NT2/D1 (cell line): ENCODE results near the gene PUDP.
"Not testable (repeated sequence)": the region's sequence is repeated elsewhere in the genome, so short reads cannot be mapped to it uniquely, and the experiment has no call there.

Experiments
- DNase-seq: peaks from one replicate; pipeline ENCODE4 v3.0.0-alpha.2; 2011; ENCODE audit warnings: low read depth, low spot score
- H3K27me3 ChIP-seq: 2 replicates; pipeline ENCODE4 v1.6.0; 2011; ENCODE audit warnings: mild to moderate bottlenecking; ENCODE audit not compliant: insufficient read length, insufficient read depth
- H3K36me3 ChIP-seq: 2 replicates; pipeline ENCODE4 v1.6.1; 2011; ENCODE audit warnings: mild to moderate bottlenecking, low read length, mixed read lengths; ENCODE audit not compliant: insufficient read depth, insufficient read length
- H3K4me1 ChIP-seq: 2 replicates; pipeline ENCODE4 v1.5.1; 2011; ENCODE audit not compliant: insufficient read depth, insufficient read length
- H3K4me3 ChIP-seq: 2 replicates; pipeline ENCODE4 v1.5.1; 2011; ENCODE audit warnings: low read depth; ENCODE audit not compliant: insufficient read length
- H3K9ac ChIP-seq: 2 replicates; pipeline ENCODE4 v1.6.0; 2011; ENCODE audit warnings: low read depth; ENCODE audit not compliant: insufficient read length
- H3K9me3 ChIP-seq: 2 replicates; pipeline ENCODE4 v1.5.1; 2011; ENCODE audit warnings: mild to moderate bottlenecking, low read length; ENCODE audit not compliant: insufficient read depth
- SUZ12 ChIP-seq: IDR thresholded peaks from 2 replicates; pipeline ENCODE4 v1.6.1; 2011; ENCODE audit not compliant: insufficient read length, insufficient read depth; ENCODE audit errors: extremely low read depth
- YY1 ChIP-seq: IDR thresholded peaks from 2 replicates; pipeline ENCODE4 v1.6.1; 2011; ENCODE audit not compliant: insufficient read length, insufficient read depth
- ZNF274 ChIP-seq: IDR thresholded peaks from 2 replicates; pipeline ENCODE4 v1.6.1; 2011; ENCODE audit warnings: mild to moderate bottlenecking, low read depth, low read length

Gene PUDP

DNA sequence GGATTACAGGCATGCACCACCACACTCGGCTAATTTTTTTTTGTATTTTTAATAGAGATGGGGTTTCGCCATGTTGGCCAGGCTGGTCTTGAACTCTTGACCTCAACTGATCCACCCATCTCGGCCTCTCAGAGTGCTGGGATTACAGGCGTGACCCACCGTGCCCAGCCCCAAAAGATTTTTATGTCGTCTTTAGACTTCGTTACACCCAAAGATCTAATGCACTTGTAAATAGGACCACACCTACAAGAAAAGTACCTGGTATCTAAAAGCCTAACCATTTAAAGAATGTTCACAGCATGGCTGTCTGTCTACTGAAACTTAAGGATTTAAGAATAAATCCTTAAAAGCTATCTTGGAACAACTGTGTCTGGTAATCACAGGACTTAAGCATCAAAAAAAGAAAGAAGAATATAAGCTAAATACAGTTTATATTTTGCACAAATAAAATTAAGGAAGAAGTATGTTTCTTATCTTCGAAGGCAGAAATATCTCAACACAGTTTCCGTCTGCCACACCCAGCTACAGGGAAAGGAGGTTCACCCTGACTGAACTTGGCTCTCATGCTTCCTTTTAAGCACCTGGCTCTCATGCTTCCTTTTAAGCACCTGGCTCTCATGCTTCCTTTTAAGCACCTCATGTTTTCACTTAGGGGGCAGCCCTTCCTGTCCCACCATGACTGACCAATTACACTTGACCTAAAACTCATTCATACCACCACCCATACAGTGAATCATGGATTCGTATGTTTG is 92.4 kb downstream of the PUDP start:
- Histone ChIP-seq H3K4me3 (no peak overlapping the region), H3K4me1 (peaks cover 3% of the 10 kb centered on the region), H3K9ac (no peak overlapping the region), H3K9me3 (no peaks in the 10 kb centered on the region), H3K27me3 (no peaks in the 10 kb centered on the region), H3K36me3 (peaks cover 3% of the 10 kb centered on the region)
- TF ChIP-seq SUZ12, result no peak
- no peak for TF ChIP-seq ZNF274
- no peak for TF ChIP-seq YY1
- DNase-seq, result no peak

- Histone ChIP-seq H3K9me3 (no peaks in the 10 kb centered on the region), H3K27me3 (no peaks in the 10 kb centered on the region), H3K4me3 (no peak overlapping the region), H3K4me1 (peaks cover 3% of the 10 kb centered on the region), H3K36me3 (peaks cover 3% of the 10 kb centered on the region), H3K9ac (no peak overlapping the region)
- TF ChIP-seq SUZ12 (no peak), YY1 (no peak), ZNF274 (no peak)
- no peak for DNase-seq
Observed at GRCh38 chrX:7054219-7055216, 93.4 kb downstream of the PUDP start.

DNA sequence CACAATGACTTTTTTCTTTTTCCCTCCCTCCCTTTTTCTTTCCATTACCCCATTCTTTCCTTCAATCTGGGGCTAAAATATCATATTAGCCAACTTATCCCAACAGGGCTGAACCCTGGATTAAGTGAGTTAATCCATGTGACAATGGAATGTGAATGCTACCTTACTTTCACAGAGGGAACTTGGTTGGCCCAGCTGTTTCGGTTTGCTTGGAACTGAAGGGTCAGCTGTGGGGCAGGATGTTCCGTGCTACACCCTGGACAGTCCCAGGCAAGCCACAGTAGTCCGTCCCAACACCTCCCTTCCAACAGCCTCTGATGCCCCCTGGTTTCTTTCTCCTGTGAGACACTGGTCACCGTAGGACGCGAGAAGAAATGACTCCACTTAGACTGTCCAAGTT is 95.4 kb downstream of the PUDP start:
- Histone ChIP-seq H3K27me3 (no peaks in the 10 kb centered on the region), H3K4me1 (no peaks in the 10 kb centered on the region)

DNA sequence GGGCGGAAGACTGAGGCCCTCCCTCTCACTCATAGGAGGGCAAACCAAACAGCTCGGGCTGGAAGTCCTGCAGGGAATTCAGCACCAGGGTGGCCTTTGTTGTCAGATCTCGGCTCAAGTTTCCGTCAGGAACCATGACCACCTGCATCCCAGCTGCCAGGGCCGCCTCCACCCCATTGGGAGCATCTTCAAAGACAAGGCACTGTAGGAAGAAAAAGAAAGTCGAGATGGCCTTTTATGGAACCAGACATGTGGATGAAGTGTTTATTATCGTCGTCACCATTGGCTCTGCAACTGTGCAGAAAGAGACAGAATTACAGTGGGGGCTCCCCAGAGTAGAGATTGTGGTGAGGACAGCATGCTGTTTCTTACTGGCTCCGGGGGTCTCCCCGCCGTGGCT is 97.7 kb downstream of the PUDP start:
- no peaks in the 10 kb centered on the region for H3K27me3 ChIP-seq
- no peaks in the 10 kb centered on the region for H3K36me3 ChIP-seq
- no peak for TF ChIP-seq ZNF274
- no peak for TF ChIP-seq YY1
- no peak for TF ChIP-seq SUZ12
- no peaks in the 10 kb centered on the region for H3K4me1 ChIP-seq
- no peak overlapping the region for H3K9ac ChIP-seq
- no peak for DNase-seq
- H3K9me3 ChIP-seq, result peaks cover 2% of the 10 kb centered on the region; the same call in 1 of the 2 replicates
- H3K4me3 ChIP-seq, result no peak overlapping the region

More for the DNA sequence above, 95.4 kb downstream of the PUDP start:
- TF ChIP-seq ZNF274 (no peak), YY1 (no peak), SUZ12 (no peak)
- Histone ChIP-seq H3K36me3 (peaks cover 3% of the 10 kb centered on the region), H3K4me3 (no peak overlapping the region), H3K9ac (no peak overlapping the region), H3K9me3 (no peaks in the 10 kb centered on the region)
- DNase-seq, result no peak

GRCh38 chrX:7047951-7048350 is 100.0 kb downstream of the PUDP start:
- Histone ChIP-seq H3K4me1 (no peaks in the 10 kb centered on the region), H3K9me3 (peaks cover 4% of the 10 kb centered on the region; the same call in 1 of the 2 replicates), H3K9ac (no peak overlapping the region), H3K36me3 (no peaks in the 10 kb centered on the region), H3K4me3 (no peak overlapping the region), H3K27me3 (no peaks in the 10 kb centered on the region)
- no peak for DNase-seq
- TF ChIP-seq SUZ12, result no peak
- no peak for TF ChIP-seq YY1
- no peak for TF ChIP-seq ZNF274

- no peak overlapping the region for H3K4me3 ChIP-seq
- H3K9ac ChIP-seq, result no peak overlapping the region
- H3K27me3 ChIP-seq, result no peaks in the 10 kb centered on the region
- H3K36me3 ChIP-seq, result no peaks in the 10 kb centered on the region
- H3K4me1 ChIP-seq, result no peaks in the 10 kb centered on the region
- DNase-seq, result no peak
- no peak for TF ChIP-seq YY1
- TF ChIP-seq ZNF274, result no peak
- no peak for TF ChIP-seq SUZ12
- H3K9me3 ChIP-seq, result peaks cover 4% of the 10 kb centered on the region; the same call in 1 of the 2 replicates
Observed at GRCh38 chrX:7045238-7045955, 102.6 kb downstream of the PUDP start.

- not testable (repeated sequence) for H3K4me3 ChIP-seq, H3K4me1 ChIP-seq, H3K9ac ChIP-seq, DNase-seq, H3K9me3 ChIP-seq, H3K27me3 ChIP-seq, H3K36me3 ChIP-seq
Observed at GRCh38 chrX:7043796-7044433, 104.0 kb downstream of the PUDP start.
